DOHH2 (cell line): Measurements from ENCODE around the gene PPA1.

ENCODE experiments used
- CTCF ChIP-seq: fragments of 200-600 bp; sonication (generic); IDR thresholded peaks from one replicate; pipeline ENCODE4 v1.5.1; 2014; ENCODE audit warnings: antibody characterized with exemption, mild to moderate bottlenecking, low read depth, low read length; ENCODE audit not compliant: poor library complexity, severe bottlenecking
- EZH2phosphoT487 ChIP-seq: fragments of 200-600 bp; sonication (generic); IDR thresholded peaks from 2 replicates; pipeline ENCODE4 v1.6.1; 2017; ENCODE audit warnings: borderline replicate concordance, mild to moderate bottlenecking, antibody characterized with exemption, low read length, moderate library complexity, mixed read lengths

- TF ChIP-seq CTCF (no peak), EZH2phosphoT487 (no peak)
Measured at GRCh38 chr10:70162892-70163201, 70.4 kb downstream of the PPA1 start.
